OCI-LY1 (cell line): ENCODE data around the gene SNX8.
"Not testable (repeated sequence)": the region's sequence is repeated elsewhere in the genome, so short reads cannot be mapped to it uniquely, and the experiment has no call there.

Experiments used
- H2AFZ ChIP-seq: fragments of 200-600 bp; sonication (generic), shearing (Covaris generic); 2 replicates; pipeline ENCODE4 v1.6.0; 2014; ENCODE audit warnings: antibody characterized with exemption, mild to moderate bottlenecking, low read length
- H3F3A ChIP-seq: fragments of 200-600 bp; sonication (generic), shearing (Covaris generic); 2 replicates; pipeline ENCODE4 v1.6.0; 2014; ENCODE audit warnings: mild to moderate bottlenecking, antibody characterized with exemption, low read length, moderate library complexity; ENCODE audit not compliant: insufficient read depth
- H3K27ac ChIP-seq: fragments of 200-600 bp; sonication (generic); 2 replicates; pipeline ENCODE4 v1.5.1; 2014; ENCODE audit warnings: low read length, mixed run types, mild to moderate bottlenecking, low read depth; ENCODE audit not compliant: poor library complexity, severe bottlenecking
- H3K27me3 ChIP-seq: fragments of 200-600 bp; sonication (generic); 2 replicates; pipeline ENCODE4 v1.6.0; 2014; ENCODE audit warnings: antibody characterized with exemption, mild to moderate bottlenecking, low read length, moderate library complexity; ENCODE audit not compliant: insufficient read depth
- H3K36me3 ChIP-seq: fragments of 200-600 bp; sonication (generic); 2 replicates; pipeline ENCODE4 v1.6.1; 2014; ENCODE audit warnings: mild to moderate bottlenecking, antibody characterized with exemption, low read length, moderate library complexity, mixed read lengths; ENCODE audit not compliant: insufficient read depth
- H3K4me1 ChIP-seq: fragments of 200-600 bp; sonication (generic); 2 replicates; pipeline ENCODE4 v1.5.1; 2014; ENCODE audit warnings: mild to moderate bottlenecking, low read length, moderate library complexity; ENCODE audit not compliant: insufficient read depth, severe bottlenecking
- H3K4me2 ChIP-seq: fragments of 200-600 bp; sonication (generic), shearing (Covaris generic); 2 replicates; pipeline ENCODE4 v1.6.1; 2014; ENCODE audit warnings: low read length
- H3K4me3 ChIP-seq: fragments of 200-600 bp; sonication (generic); 2 replicates; pipeline ENCODE4 v1.5.1; 2014; ENCODE audit warnings: low read length, low read depth, mild to moderate bottlenecking, mixed read lengths; ENCODE audit not compliant: poor library complexity, severe bottlenecking
- H3K79me2 ChIP-seq: fragments of 200-600 bp; shearing (Covaris generic); 2 replicates; pipeline ENCODE4 v1.6.1; 2016; ENCODE audit warnings: mixed run types, low read length, mixed read lengths; ENCODE audit not compliant: insufficient read depth
- H3K9ac ChIP-seq: fragments of 200-600 bp; sonication (generic), shearing (Covaris generic); 2 replicates; pipeline ENCODE4 v1.6.1; 2014; ENCODE audit warnings: mild to moderate bottlenecking, low read length, mixed read lengths
- H3K9me2 ChIP-seq: fragments of 200-600 bp; sonication (generic), shearing (Covaris generic); 2 replicates; pipeline ENCODE4 v1.6.1; 2014; ENCODE audit warnings: low read depth, mild to moderate bottlenecking, low read length, mixed read lengths
- H3K9me3 ChIP-seq: fragments of 200-600 bp; shearing (Covaris generic); 2 replicates; pipeline ENCODE4 v1.6.1; 2014; ENCODE audit warnings: low read length, mixed read lengths
- H4K20me1 ChIP-seq: fragments of 200-600 bp; sonication (generic), shearing (Covaris generic); 2 replicates; pipeline ENCODE4 v1.6.0; 2016; ENCODE audit warnings: mild to moderate bottlenecking, low read length; ENCODE audit not compliant: insufficient read depth
- EZH2 ChIP-seq: fragments of 200-600 bp; sonication (generic), shearing (Covaris generic); IDR thresholded peaks from 2 replicates; pipeline ENCODE4 v1.8.0; 2017; ENCODE audit warnings: borderline replicate concordance, mixed run types, mild to moderate bottlenecking, antibody characterized with exemption, low read length, moderate library complexity, mixed read lengths
- TF ChIP-seq, protein P1 (sequence below): fragments of 200-600 bp; sonication (generic), shearing (Covaris generic); IDR thresholded peaks from 2 replicates; pipeline ENCODE4 v1.5.1; 2017; ENCODE audit warnings: mild to moderate bottlenecking, antibody characterized with exemption, low read length, moderate library complexity, mixed read lengths

SNX8 gene

DNA sequence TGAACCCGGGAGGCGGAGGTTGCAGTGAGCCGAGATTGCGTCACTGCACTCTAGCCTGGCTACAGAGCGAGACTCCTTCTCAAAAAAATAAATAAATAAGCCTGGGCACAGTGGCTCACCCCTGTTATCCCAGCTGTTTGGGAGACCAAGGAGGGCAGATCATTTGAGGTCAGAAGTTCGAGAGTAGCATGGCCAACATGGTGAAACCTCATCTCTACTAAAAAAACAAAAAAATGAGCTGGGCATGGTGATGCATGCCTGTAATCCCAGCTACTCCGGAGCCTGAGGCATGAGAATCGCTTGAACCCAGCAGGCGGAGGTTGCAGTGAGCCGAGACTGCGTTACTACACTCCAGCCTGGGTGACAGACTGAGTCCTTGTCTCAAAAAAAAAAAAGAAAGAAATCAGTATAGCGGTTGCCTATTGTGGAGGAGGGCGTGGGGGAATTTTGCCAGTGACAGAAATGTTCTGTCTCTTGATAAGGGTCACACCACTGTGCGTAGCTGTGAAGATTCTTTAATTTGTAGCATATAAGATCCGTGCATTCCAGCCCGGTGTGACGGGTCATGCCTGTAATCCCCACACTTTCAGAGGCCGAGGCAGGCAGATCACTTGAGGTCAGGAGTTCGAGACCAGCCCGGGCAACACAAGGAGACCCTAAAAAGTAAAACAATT lies 22.5 kb upstream of the SNX8 start:
- H3K27ac ChIP-seq, result no peak overlapping the region
- no peak overlapping the region for H3K4me2 ChIP-seq
- no peaks in the 10 kb centered on the region for H3K27me3 ChIP-seq
- H3K4me1 ChIP-seq, result no peaks in the 10 kb centered on the region
- H3K9ac ChIP-seq, result no peak overlapping the region
- H3K79me2 ChIP-seq, result no peaks in the 10 kb centered on the region
- H3K4me3 ChIP-seq, result no peak overlapping the region
- no peaks in the 10 kb centered on the region for H4K20me1 ChIP-seq
- no peaks in the 10 kb centered on the region for H3F3A ChIP-seq
- no peaks in the 10 kb centered on the region for H3K9me3 ChIP-seq
- H3K36me3 ChIP-seq, result no peaks in the 10 kb centered on the region
- no peak overlapping the region for H2AFZ ChIP-seq
- no peaks in the 10 kb centered on the region for H3K9me2 ChIP-seq
- TF ChIP-seq, protein P1, sequence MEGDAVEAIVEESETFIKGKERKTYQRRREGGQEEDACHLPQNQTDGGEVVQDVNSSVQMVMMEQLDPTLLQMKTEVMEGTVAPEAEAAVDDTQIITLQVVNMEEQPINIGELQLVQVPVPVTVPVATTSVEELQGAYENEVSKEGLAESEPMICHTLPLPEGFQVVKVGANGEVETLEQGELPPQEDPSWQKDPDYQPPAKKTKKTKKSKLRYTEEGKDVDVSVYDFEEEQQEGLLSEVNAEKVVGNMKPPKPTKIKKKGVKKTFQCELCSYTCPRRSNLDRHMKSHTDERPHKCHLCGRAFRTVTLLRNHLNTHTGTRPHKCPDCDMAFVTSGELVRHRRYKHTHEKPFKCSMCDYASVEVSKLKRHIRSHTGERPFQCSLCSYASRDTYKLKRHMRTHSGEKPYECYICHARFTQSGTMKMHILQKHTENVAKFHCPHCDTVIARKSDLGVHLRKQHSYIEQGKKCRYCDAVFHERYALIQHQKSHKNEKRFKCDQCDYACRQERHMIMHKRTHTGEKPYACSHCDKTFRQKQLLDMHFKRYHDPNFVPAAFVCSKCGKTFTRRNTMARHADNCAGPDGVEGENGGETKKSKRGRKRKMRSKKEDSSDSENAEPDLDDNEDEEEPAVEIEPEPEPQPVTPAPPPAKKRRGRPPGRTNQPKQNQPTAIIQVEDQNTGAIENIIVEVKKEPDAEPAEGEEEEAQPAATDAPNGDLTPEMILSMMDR, result no peak
- TF ChIP-seq EZH2, result no peak

DNA sequence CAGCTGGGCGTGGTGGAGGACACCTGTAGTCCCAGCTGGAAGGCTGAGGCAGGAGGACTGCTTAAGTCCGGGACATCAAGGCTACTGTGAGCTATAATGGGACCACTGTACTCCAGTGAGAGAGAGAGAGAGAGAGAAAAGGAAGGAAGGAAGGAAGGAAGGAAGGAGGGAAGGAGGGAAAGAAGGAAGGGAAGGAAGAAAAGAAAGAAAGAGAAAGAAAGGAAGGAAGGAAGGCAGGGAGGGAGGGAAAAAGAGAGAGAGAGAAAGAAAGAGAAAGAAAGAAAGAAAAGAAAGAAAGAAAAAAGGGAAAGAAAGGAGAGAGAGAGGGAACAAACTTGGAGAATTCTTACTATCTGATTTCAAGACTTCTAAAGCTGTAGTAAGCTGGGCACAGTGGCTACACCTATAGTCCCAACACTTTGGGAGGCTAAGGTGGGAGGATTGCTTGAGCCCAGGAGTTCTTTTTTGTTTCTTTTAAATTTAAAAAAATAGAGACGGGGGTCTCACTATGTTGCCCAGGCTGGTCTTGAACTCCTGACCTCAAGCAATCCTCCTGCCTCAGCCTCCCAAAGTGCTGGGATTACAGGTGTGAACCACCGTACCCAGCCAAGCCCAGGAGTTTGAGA lies 18.5 kb upstream of the SNX8 start:
- not testable (repeated sequence) for H3K9ac ChIP-seq, H3K79me2 ChIP-seq, H3K36me3 ChIP-seq, H3K27me3 ChIP-seq, H3K9me3 ChIP-seq, H3K4me1 ChIP-seq, H3F3A ChIP-seq, H3K4me2 ChIP-seq, H3K9me2 ChIP-seq, H3K4me3 ChIP-seq, H4K20me1 ChIP-seq, H3K27ac ChIP-seq, H2AFZ ChIP-seq

DNA sequence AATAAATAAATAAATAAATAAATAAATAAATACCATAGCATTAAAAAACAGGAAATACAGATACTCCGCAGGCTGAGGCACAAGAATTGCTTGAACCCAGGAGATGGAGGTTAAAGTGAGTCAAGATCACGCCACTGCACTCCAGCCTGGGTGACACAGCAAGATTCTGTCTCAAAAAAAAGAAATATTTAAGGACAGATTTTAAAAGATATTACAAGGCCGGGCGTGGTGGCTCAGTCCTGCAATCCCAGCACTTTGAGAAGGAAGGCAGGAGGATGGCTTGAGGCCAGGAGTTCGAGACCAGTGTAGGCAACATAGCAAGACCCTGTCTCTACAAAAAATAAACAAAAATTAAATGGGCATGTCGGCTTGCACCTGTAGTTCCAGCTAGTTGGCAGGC lies 17.5 kb upstream of the SNX8 start:
- Histone ChIP-seq H4K20me1 (no peaks in the 10 kb centered on the region), H3K9me3 (no peaks in the 10 kb centered on the region), H3K27me3 (no peaks in the 10 kb centered on the region), H3K36me3 (no peaks in the 10 kb centered on the region), H3F3A (no peaks in the 10 kb centered on the region), H3K27ac (no peak overlapping the region), H3K4me2 (no peak overlapping the region), H2AFZ (no peak overlapping the region), H3K79me2 (no peaks in the 10 kb centered on the region), H3K9me2 (no peaks in the 10 kb centered on the region), H3K4me1 (no peaks in the 10 kb centered on the region), H3K9ac (no peak overlapping the region), H3K4me3 (no peak overlapping the region)
- TF ChIP-seq EZH2, result no peak
- TF ChIP-seq, protein P1, result no peak

DNA sequence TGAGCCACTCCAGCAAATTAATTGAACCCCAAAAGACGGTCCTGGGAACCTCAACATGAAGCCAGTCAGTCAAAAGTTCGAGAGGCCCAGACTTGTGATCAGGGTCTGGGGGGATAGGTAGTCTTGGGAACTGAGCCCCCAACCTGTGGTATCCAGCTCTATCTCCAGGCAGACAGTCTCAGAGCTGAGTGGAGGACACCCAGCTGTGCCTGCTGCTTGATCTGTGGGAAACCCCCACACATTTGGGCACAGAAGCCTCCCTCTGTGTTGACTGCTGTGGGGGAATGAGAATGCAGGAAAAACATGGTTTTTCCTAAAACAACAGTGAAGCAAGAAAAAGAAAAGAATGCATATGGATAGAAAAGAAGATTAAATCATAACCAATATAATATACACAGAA lies 16.3 kb upstream of the SNX8 start:
- H3K4me2 ChIP-seq, result no peak overlapping the region
- H2AFZ ChIP-seq, result no peak overlapping the region
- H3K27ac ChIP-seq, result no peak overlapping the region
- no peaks in the 10 kb centered on the region for H4K20me1 ChIP-seq
- no peaks in the 10 kb centered on the region for H3K79me2 ChIP-seq
- H3K9ac ChIP-seq, result no peak overlapping the region
- H3F3A ChIP-seq, result no peaks in the 10 kb centered on the region
- no peaks in the 10 kb centered on the region for H3K27me3 ChIP-seq
- H3K36me3 ChIP-seq, result no peaks in the 10 kb centered on the region
- no peaks in the 10 kb centered on the region for H3K4me1 ChIP-seq
- TF ChIP-seq, protein P1, result no peak
- TF ChIP-seq EZH2, result no peak
- H3K4me3 ChIP-seq, result no peak overlapping the region
- H3K9me3 ChIP-seq, result no peaks in the 10 kb centered on the region
- no peaks in the 10 kb centered on the region for H3K9me2 ChIP-seq
